ENCODE data around the gene GPC5. TPM values are rescaled to one million over a fixed set of nuclear protein-coding genes. Genes with fewer than 3 reads are reported as not detected.
"Not testable (repeated sequence)": the region's sequence is repeated elsewhere in the genome, so short reads cannot be mapped to it uniquely, and the experiment has no call there.

GPC5 gene
- polyA plus RNA-seq, 6 donors from 2014 or later: 0.30 to 1.0 (median 0.40) TPM; not detected in 3

GRCh38 chr13:92459306-92459705 is 1060.9 kb downstream of the GPC5 start:
- Mint-ChIP-seq H3K27me3 (no peaks in the 10 kb centered on the region), H3K9me3 (peaks cover 0 to 15% (median 5%) of the 10 kb centered on the region in 7 donors), H3K27ac (no peak overlapping the region), H3K4me3 (no peak overlapping the region), H3K4me1 (no peaks in the 10 kb centered on the region), H3K36me3 (no peaks in the 10 kb centered on the region)
- DNase-seq: no peak
- ATAC-seq (ENCODE audit: low read depth in 2 of 2): no peak

DNA sequence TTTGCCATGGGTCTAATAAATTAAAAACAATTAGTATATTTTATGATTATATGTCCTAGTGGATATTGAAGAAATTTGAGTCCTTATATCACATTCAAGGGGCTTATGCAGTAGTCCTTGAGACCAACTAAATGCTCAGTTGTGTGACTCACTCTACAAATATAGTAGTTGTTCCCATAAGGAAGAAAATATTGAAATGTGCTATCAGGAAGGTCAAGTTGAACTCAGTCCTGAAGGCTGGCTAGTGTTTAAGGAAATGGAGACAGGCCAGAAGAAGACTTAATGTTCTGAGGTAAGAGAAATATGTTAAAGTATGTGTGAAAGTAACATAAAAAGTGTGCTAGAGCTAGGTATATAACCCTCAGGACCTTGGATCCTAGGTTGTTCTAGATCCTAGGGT is 1062.1 kb downstream of the GPC5 start:
- H3K9me3 Mint-ChIP-seq: peaks cover 0 to 15% (median 5%) of the 10 kb centered on the region in 7 donors
- no peaks in the 10 kb centered on the region for H3K27me3 Mint-ChIP-seq
- ATAC-seq (ENCODE audit: low read depth in 2 of 2) (no peak), DNase-seq (no peak)
- no peak overlapping the region for H3K4me3 Mint-ChIP-seq
- no peaks in the 10 kb centered on the region for H3K4me1 Mint-ChIP-seq
- no peak overlapping the region for H3K27ac Mint-ChIP-seq
- no peaks in the 10 kb centered on the region for H3K36me3 Mint-ChIP-seq

- Mint-ChIP-seq H3K9me3 (peaks cover 0 to 13% (median 6%) of the 10 kb centered on the region in 7 donors), H3K27ac (no peak overlapping the region), H3K4me3 (no peak overlapping the region), H3K27me3 (no peaks in the 10 kb centered on the region), H3K4me1 (no peaks in the 10 kb centered on the region), H3K36me3 (no peaks in the 10 kb centered on the region)
- ATAC-seq (ENCODE audit: low read depth in 2 of 2) (no peak), DNase-seq (no peak)
These were observed 1063.0 kb downstream of the GPC5 start for GRCh38 chr13:92461402-92461801.

GRCh38 chr13:92461831-92462230 is 1063.4 kb downstream of the GPC5 start:
- Mint-ChIP-seq H3K36me3 (no peaks in the 10 kb centered on the region), H3K4me1 (no peaks in the 10 kb centered on the region), H3K9me3 (peaks cover 0 to 13% (median 6%) of the 10 kb centered on the region in 7 donors), H3K4me3 (no peak overlapping the region), H3K27ac (no peak overlapping the region), H3K27me3 (no peaks in the 10 kb centered on the region)
- ATAC-seq (ENCODE audit: low read depth in 2 of 2) (no peak), DNase-seq (no peak)

DNA sequence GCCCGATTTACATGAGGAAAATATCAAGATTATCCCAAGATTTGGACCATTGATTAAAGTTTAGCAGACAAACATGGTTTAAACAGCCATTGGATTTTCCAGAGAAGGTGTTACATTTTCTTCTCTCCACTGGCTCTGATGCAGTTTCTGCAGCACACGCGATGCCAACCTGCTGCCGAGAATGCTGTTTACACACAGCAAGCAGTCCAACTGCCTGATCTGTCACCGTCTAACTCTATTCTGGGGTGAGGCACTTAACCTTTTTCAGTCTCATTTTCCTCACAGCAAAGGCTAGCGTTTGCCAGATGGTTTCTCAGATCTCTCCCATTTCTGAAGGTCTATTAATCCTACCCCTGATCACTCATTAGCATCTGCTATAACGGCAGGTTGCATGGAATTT is 1064.7 kb downstream of the GPC5 start:
- Mint-ChIP-seq H3K27ac (no peak overlapping the region), H3K4me3 (no peak overlapping the region), H3K27me3 (no peaks in the 10 kb centered on the region), H3K36me3 (no peaks in the 10 kb centered on the region), H3K9me3 (peaks cover 0 to 13% (median 7%) of the 10 kb centered on the region in 7 donors), H3K4me1 (no peaks in the 10 kb centered on the region)
- no peak for DNase-seq
- ATAC-seq (ENCODE audit: low read depth in 2 of 2): no peak

DNA sequence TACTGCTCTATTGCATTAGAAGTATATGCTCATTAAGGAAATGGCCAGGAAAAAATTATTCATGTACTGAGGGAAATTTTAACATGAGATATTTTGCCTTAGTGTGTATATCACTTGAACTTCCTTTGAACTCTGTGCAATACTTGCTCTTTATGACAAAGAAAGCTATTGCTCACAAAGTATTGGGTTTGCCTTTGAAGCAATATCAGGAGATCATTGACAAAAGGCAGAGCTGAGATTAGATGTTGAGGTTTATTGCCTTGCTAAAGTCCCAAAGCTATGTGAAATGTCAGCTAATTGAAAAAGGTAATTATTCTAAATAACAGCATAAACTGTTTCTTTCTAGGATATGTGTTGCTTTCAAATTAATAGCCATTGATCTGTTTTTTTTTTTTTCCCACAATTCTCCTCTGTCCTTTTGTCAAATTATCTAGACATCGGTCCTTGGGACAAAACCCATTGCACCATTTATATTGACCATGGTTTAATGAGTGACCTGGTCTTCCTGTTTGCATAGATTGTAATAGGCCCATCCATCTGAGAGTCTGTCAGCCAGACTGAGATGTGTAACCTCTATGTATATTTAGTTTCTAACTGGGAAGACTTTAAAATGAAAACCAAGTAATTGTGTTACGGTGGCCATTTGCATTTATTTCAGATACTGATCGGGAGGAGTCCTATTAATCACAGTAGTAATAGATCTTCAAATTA is 1075.5 kb downstream of the GPC5 start:
- Mint-ChIP-seq H3K9me3 (peaks cover 0 to 5% (median 0%) of the 10 kb centered on the region in 7 donors), H3K27me3 (no peaks in the 10 kb centered on the region), H3K4me1 (no peaks in the 10 kb centered on the region), H3K4me3 (no peak overlapping the region), H3K27ac (no peak overlapping the region), H3K36me3 (no peaks in the 10 kb centered on the region)
- DNase-seq (no peak), ATAC-seq (ENCODE audit: low read depth in 2 of 2) (no peak)

- no peaks in the 10 kb centered on the region for H3K36me3 Mint-ChIP-seq
- H3K27me3 Mint-ChIP-seq: no peaks in the 10 kb centered on the region
- DNase-seq: no peak
- H3K4me3 Mint-ChIP-seq: no peak overlapping the region
- H3K9me3 Mint-ChIP-seq: peaks cover 3 to 17% (median 8%) of the 10 kb centered on the region in 7 donors
- no peaks in the 10 kb centered on the region for H3K4me1 Mint-ChIP-seq
- ATAC-seq (ENCODE audit: low read depth in 2 of 2): no peak
- no peak overlapping the region for H3K27ac Mint-ChIP-seq
These were observed 1082.0 kb downstream of the GPC5 start for GRCh38 chr13:92480387-92480786.

DNA sequence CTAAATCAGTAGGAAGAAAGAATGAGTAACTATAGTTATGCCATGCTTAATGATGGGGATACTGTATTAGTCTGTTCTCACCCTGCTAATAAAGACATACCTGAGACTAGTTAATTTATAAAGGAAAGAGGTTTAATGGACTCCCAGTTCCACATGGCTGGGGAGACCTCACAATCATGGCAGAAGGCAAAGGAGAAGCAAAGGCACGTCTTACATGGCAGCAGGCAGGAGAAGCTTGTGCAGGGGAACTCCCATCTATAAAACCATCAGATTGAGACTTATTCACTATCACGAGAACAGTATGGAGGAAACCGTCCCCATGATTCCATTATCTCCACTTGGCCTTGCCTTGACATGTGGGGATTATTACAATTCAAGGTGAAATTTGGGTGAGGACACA is 1084.4 kb downstream of the GPC5 start:
- not testable (repeated sequence) for H3K36me3 Mint-ChIP-seq; H3K4me3 Mint-ChIP-seq; H3K4me1 Mint-ChIP-seq; ATAC-seq (ENCODE audit: low read depth in 2 of 2); H3K27ac Mint-ChIP-seq; DNase-seq; H3K27me3 Mint-ChIP-seq
- peaks cover 3 to 17% (median 8%) of the 10 kb centered on the region in 7 donors for H3K9me3 Mint-ChIP-seq

- peaks cover 3 to 17% (median 8%) of the 10 kb centered on the region in 7 donors for H3K9me3 Mint-ChIP-seq
- H3K36me3 Mint-ChIP-seq: no peaks in the 10 kb centered on the region
- no peaks in the 10 kb centered on the region for H3K27me3 Mint-ChIP-seq
- no peak overlapping the region for H3K27ac Mint-ChIP-seq
- H3K4me3 Mint-ChIP-seq: no peak overlapping the region
- ATAC-seq (ENCODE audit: low read depth in 2 of 2) (no peak), DNase-seq (no peak)
- H3K4me1 Mint-ChIP-seq: no peaks in the 10 kb centered on the region
These were observed 1085.5 kb downstream of the GPC5 start for GRCh38 chr13:92483894-92484293.

DNA sequence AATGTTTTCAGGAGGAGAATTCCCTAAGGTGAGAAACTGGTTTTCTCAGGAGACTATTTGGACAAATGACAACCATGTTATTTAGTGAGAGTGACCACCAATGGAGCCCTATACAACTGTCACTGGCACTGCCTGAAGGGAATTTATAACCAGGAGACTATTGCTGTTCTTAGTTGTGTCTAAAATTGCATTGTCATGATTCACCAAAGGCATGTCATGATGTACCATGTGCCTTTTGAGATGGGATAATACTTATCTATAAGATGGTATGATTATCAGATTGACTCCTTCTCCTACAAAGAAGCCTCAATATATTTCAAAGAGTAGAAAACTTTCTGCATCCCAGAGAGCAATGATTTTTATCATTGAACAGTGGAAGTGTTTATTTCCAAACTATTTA is 1088.8 kb downstream of the GPC5 start:
- H3K27me3 Mint-ChIP-seq: no peaks in the 10 kb centered on the region
- no peak for DNase-seq
- H3K9me3 Mint-ChIP-seq: peaks cover 0 to 11% (median 7%) of the 10 kb centered on the region in 7 donors
- ATAC-seq (ENCODE audit: low read depth in 2 of 2): no peak
- H3K27ac Mint-ChIP-seq: no peak overlapping the region
- H3K4me1 Mint-ChIP-seq: no peaks in the 10 kb centered on the region
- no peaks in the 10 kb centered on the region for H3K36me3 Mint-ChIP-seq
- no peak overlapping the region for H3K4me3 Mint-ChIP-seq

GRCh38 chr13:92488249-92488852 is 1089.9 kb downstream of the GPC5 start:
- Mint-ChIP-seq H3K9me3 (peaks cover 0 to 13% (median 3%) of the 10 kb centered on the region in 7 donors), H3K4me3 (no peak overlapping the region), H3K27me3 (no peaks in the 10 kb centered on the region), H3K36me3 (no peaks in the 10 kb centered on the region), H3K4me1 (no peaks in the 10 kb centered on the region), H3K27ac (no peak overlapping the region)
- no peak for DNase-seq
- ATAC-seq (ENCODE audit: low read depth in 2 of 2): no peak

DNA sequence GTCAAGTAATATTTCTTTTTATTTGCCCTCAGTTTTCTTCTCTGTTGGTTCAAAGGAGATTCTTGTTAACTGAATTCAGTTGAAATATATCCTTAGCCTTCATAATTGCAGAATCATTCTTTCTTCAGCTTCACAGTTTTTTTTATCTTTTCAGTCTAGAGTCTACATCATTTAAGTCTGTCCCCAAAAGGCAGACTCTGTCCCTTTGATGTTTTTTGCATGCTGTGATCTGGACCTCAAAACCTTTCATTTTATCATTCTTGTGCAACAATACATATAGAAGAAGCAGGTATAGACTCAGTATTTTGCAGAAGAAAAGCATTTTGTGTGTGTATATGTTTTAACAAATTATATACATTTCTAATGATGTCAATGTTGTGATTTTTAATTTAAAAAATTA is 1093.4 kb downstream of the GPC5 start:
- DNase-seq (no peak), ATAC-seq (ENCODE audit: low read depth in 2 of 2) (no peak)
- Mint-ChIP-seq H3K27me3 (no peaks in the 10 kb centered on the region), H3K9me3 (peaks cover 1 to 15% (median 8%) of the 10 kb centered on the region in 7 donors), H3K4me3 (no peak overlapping the region), H3K27ac (no peak overlapping the region), H3K4me1 (no peaks in the 10 kb centered on the region), H3K36me3 (no peaks in the 10 kb centered on the region)

- H3K9me3 Mint-ChIP-seq: peaks cover 2 to 17% (median 6%) of the 10 kb centered on the region in 7 donors
- H3K36me3 Mint-ChIP-seq: no peaks in the 10 kb centered on the region
- no peak overlapping the region for H3K27ac Mint-ChIP-seq
- no peak overlapping the region for H3K4me3 Mint-ChIP-seq
- DNase-seq: no peak
- no peaks in the 10 kb centered on the region for H3K27me3 Mint-ChIP-seq
- no peaks in the 10 kb centered on the region for H3K4me1 Mint-ChIP-seq
- no peak for ATAC-seq (ENCODE audit: low read depth in 2 of 2)
These were observed 1096.5 kb downstream of the GPC5 start for GRCh38 chr13:92494915-92495314.

GRCh38 chr13:92500192-92500591 is 1101.8 kb downstream of the GPC5 start:
- H3K4me1 Mint-ChIP-seq: no peaks in the 10 kb centered on the region
- ATAC-seq (ENCODE audit: low read depth in 2 of 2): no peak
- no peak for DNase-seq
- no peaks in the 10 kb centered on the region for H3K27me3 Mint-ChIP-seq
- H3K9me3 Mint-ChIP-seq: peaks cover 4 to 12% (median 10%) of the 10 kb centered on the region in 7 donors
- no peak overlapping the region for H3K27ac Mint-ChIP-seq
- H3K4me3 Mint-ChIP-seq: no peak overlapping the region
- H3K36me3 Mint-ChIP-seq: no peaks in the 10 kb centered on the region
